ENCODE measurements around the gene SLC27A4. TPM values are rescaled to one million over a fixed set of nuclear protein-coding genes. Genes with fewer than 3 reads are reported as not detected.

The SLC27A4 gene
- total RNA-seq, 2 donors from 2014 or later = 19.2 to 21.5 TPM

- TF ChIP-seq CTCF (IDR thresholded peaks at IDR 0.05) = no peak
- TF ChIP-seq POLR2AphosphoS5 (IDR thresholded peaks at IDR 0.05) = no peak
- TF ChIP-seq POLR2A (IDR thresholded peaks at IDR 0.05) = no peak
- Histone ChIP-seq H3K9me3 (no peaks in the 10 kb centered on the region), H3K27ac (no peak overlapping the region), H3K4me3 (no peak overlapping the region), H3K36me3 (no peaks in the 10 kb centered on the region), H3K4me1 (replicated peaks) (no peaks in the 10 kb centered on the region), H3K27me3 (replicated peaks; ENCODE audit: insufficient read depth) (no peaks in the 10 kb centered on the region)
- intact Hi-C loops (cut with DNase I) = no loop called here
- WGBS = 67% methylated on average over 7 of the region's 7 CpGs
- DNase-seq (ENCODE audit: low spot score) = no peak
Observed at GRCh38 chr9:128405780-128406171, 65.4 kb downstream of the SLC27A4 start.

GRCh38 chr9:128406848-128407391 is 66.6 kb downstream of the SLC27A4 start:
- Histone ChIP-seq H3K27me3 (replicated peaks; ENCODE audit: insufficient read depth) (no peaks in the 10 kb centered on the region), H3K4me3 (no peak overlapping the region), H3K4me1 (replicated peaks) (no peaks in the 10 kb centered on the region), H3K27ac (no peak overlapping the region), H3K9me3 (no peaks in the 10 kb centered on the region), H3K36me3 (no peaks in the 10 kb centered on the region)
- intact Hi-C loops (cut with DNase I) = no loop called here
- DNase-seq (ENCODE audit: low spot score) = no peak
- 71% methylated on average over 9 of the region's 9 CpGs for whole genome bisulfite sequencing
- TF ChIP-seq CTCF (IDR thresholded peaks at IDR 0.05) = no peak
- TF ChIP-seq POLR2AphosphoS5 (IDR thresholded peaks at IDR 0.05) = no peak
- TF ChIP-seq POLR2A (IDR thresholded peaks at IDR 0.05) = no peak

- no peak for TF ChIP-seq CTCF (IDR thresholded peaks at IDR 0.05)
- no peak for TF ChIP-seq POLR2A (IDR thresholded peaks at IDR 0.05)
- TF ChIP-seq POLR2AphosphoS5 (IDR thresholded peaks at IDR 0.05) = no peak
- 36% methylated on average over 26 of the region's 26 CpGs for WGBS
- Histone ChIP-seq H3K4me1 (replicated peaks) (no peaks in the 10 kb centered on the region), H3K27ac (no peak overlapping the region), H3K9me3 (no peaks in the 10 kb centered on the region), H3K36me3 (no peaks in the 10 kb centered on the region), H3K4me3 (no peak overlapping the region), H3K27me3 (replicated peaks; ENCODE audit: insufficient read depth) (no peaks in the 10 kb centered on the region)
- intact Hi-C loops (cut with DNase I) = no loop called here
- no peak for DNase-seq (ENCODE audit: low spot score)
Observed at GRCh38 chr9:128408963-128409431, 68.7 kb downstream of the SLC27A4 start.

DNA sequence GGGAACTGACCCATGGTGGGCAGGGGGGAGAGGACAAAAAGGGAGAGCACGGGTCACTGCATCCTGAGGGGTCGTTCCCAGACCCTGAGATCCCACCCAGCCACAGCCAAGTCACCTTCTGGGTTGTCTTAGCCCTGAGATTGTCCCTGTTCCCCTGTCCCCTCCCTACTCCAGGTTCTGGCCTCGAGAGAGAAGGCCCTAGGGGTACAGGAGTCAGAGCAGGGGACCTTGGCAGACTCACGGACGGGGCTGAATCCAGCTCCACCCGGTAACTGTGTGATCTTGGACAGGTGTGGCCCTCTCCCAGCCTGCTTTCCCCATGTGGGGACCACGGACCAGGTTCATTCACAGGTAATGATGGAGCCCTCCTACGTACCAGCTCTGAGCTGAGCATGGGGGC is 69.1 kb downstream of the SLC27A4 start:
- intact Hi-C loops (cut with DNase I) = no loop called here
- 69% methylated on average over 8 of the region's 8 CpGs for WGBS
- Histone ChIP-seq H3K36me3 (no peaks in the 10 kb centered on the region), H3K27ac (no peak overlapping the region), H3K27me3 (replicated peaks; ENCODE audit: insufficient read depth) (no peaks in the 10 kb centered on the region), H3K4me3 (no peak overlapping the region), H3K4me1 (replicated peaks) (no peaks in the 10 kb centered on the region), H3K9me3 (no peaks in the 10 kb centered on the region)
- TF ChIP-seq CTCF (IDR thresholded peaks at IDR 0.05) (no peak), POLR2AphosphoS5 (IDR thresholded peaks at IDR 0.05) (no peak), POLR2A (IDR thresholded peaks at IDR 0.05) (no peak)
- no peak for DNase-seq (ENCODE audit: low spot score)

DNA sequence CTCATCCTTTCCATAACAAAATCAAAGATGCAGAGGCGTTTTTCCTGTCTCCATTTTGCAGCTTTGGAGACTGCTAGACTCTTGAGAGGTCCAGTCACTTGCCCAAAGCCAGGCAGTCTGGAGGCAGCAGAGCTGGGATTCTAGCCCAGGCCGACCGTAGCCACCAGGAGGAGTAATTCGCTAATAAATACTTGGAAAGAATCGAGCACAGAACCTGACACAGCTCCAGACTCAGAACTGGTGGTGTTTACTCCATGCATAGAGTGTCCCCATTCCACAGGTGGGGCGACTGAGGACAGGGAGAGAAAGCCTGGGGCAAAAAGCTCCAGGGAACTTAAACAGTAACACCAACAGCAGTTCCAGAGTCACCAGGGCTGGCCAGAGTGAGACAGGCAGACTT is 69.7 kb downstream of the SLC27A4 start:
- intact Hi-C loops (cut with DNase I) = loop anchor here (5.0 kb wide), 1 partner anchor 48 kb away; no protein-coding TSS in a partner anchor
- Histone ChIP-seq H3K9me3 (no peaks in the 10 kb centered on the region), H3K36me3 (no peaks in the 10 kb centered on the region), H3K27me3 (replicated peaks; ENCODE audit: insufficient read depth) (no peaks in the 10 kb centered on the region), H3K4me1 (replicated peaks) (no peaks in the 10 kb centered on the region), H3K4me3 (no peak overlapping the region), H3K27ac (no peak overlapping the region)
- DNase-seq (ENCODE audit: low spot score) = no peak
- TF ChIP-seq CTCF (IDR thresholded peaks at IDR 0.05) (no peak), POLR2A (IDR thresholded peaks at IDR 0.05) (no peak), POLR2AphosphoS5 (IDR thresholded peaks at IDR 0.05) (no peak)
- WGBS = 42% methylated on average over 6 of the region's 6 CpGs
